ENCODE results near the gene KIF3A.

KIF3A gene

GRCh38 chr5:132644177-132644576 lies 93.2 kb downstream of the KIF3A start:
- no peak for DNase-seq (ENCODE audit: low read depth)
- no peak overlapping the region for H3K4me3 ChIP-seq (ENCODE audit: control insufficient read depth, low read depth, low read length)
- no peak for TF ChIP-seq CTCF (conservative IDR thresholded peaks at IDR 0.05; ENCODE audit: control insufficient read depth, insufficient read depth, low read depth, low read length)
